Measurements from ENCODE around the gene MICU1.

The MICU1 gene

GRCh38 chr10:72626444-72626754 lies 520 bp upstream of the MICU1 start:
- no peak for DNase-seq (ENCODE audit: low spot score)

- no peak for DNase-seq (ENCODE audit: low spot score)
Measured at GRCh38 chr10:72625276-72625607, 637 bp downstream of the MICU1 start.

DNA sequence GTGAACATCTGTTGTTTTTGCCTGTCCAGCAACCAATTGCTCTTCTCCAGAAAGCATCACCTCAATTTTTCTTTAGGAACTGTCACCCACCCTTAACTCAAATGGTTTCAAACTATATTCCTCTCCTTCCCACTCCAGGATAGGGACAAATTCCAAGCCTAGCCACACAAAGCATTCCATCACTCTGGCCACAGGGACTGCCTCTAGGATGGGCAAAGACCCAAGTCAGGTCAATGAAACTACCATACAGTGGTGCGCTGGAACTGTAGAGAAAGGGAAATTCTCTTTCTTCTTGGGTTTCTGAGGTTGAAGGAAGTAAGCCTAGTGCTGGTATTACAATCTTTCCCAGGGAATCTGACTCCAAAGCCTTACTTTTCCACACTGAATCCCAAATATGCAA lies 3.6 kb downstream of the MICU1 start:
- DNase-seq (ENCODE audit: low spot score) = no peak

GRCh38 chr10:72616716-72617115 lies 9.2 kb downstream of the MICU1 start:
- DNase-seq (ENCODE audit: low spot score) = no peak

DNA sequence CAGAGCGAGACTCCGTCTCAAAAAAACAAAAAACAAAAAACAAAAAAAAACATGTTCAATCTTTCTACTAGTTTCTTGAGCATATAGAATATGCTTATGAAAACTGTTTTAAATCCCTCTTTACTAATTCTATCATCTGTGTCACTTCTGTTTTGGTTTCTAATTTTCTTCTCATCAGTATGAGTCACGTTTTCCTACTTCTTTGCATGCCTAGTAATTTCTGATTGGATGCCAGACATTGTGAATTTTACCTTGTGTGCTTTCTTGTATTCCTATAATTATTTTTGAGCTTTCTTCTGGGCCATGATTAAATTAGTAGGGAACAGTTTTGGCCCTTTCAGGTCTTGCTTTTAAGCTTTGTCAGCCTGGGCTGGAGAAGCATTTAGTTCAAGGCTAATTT lies 9.9 kb downstream of the MICU1 start:
- DNase-seq (ENCODE audit: low spot score) = no peak

- DNase-seq (ENCODE audit: low spot score) = no peak
Measured at GRCh38 chr10:72612203-72612826, 13.6 kb downstream of the MICU1 start.

DNA sequence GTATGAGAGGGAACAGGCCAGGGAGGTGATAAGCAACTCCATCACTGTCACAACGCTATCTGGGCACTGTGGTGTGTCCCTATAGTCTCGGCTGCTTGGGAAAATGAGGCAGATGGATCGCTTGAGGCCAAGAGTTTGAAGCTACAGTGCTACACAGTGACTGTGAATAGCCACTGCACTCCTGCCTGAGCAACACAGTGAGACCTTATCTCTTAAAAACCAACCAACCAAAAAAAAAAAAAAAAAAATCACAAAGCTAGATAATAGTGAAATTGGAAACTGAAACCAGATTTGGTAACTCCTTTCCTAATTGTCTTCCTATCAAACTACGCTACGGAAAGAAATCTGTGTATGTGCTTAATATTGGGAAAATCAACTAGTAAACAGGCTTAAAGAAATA lies 14.1 kb downstream of the MICU1 start:
- DNase-seq (ENCODE audit: low spot score) = no peak

- no peak for DNase-seq (ENCODE audit: low spot score)
Measured at GRCh38 chr10:72610466-72610865, 15.4 kb downstream of the MICU1 start.

- no peak for DNase-seq (ENCODE audit: low spot score)
Measured at GRCh38 chr10:72605122-72605521, 20.8 kb downstream of the MICU1 start.

DNA sequence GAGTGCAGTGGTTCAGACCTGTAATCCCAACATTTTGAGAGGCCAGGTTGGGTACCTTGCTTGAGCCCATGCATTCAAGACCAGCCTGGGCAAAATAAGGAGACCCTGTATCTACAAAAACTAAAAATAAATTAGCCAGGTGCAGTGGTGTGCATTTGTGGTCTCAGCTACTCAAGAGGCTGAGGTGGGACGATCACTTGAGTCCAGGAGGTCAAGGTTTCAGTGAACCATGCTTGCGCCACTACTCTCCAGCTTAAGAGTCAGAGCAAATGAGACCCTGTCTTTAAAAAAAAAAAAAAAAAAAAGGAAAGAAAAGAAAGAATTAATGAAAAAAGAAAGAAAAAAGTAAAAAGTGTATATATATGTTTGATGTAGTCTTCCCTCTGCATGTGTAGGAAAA lies 24.7 kb downstream of the MICU1 start:
- DNase-seq (ENCODE audit: low spot score) = no peak

DNA sequence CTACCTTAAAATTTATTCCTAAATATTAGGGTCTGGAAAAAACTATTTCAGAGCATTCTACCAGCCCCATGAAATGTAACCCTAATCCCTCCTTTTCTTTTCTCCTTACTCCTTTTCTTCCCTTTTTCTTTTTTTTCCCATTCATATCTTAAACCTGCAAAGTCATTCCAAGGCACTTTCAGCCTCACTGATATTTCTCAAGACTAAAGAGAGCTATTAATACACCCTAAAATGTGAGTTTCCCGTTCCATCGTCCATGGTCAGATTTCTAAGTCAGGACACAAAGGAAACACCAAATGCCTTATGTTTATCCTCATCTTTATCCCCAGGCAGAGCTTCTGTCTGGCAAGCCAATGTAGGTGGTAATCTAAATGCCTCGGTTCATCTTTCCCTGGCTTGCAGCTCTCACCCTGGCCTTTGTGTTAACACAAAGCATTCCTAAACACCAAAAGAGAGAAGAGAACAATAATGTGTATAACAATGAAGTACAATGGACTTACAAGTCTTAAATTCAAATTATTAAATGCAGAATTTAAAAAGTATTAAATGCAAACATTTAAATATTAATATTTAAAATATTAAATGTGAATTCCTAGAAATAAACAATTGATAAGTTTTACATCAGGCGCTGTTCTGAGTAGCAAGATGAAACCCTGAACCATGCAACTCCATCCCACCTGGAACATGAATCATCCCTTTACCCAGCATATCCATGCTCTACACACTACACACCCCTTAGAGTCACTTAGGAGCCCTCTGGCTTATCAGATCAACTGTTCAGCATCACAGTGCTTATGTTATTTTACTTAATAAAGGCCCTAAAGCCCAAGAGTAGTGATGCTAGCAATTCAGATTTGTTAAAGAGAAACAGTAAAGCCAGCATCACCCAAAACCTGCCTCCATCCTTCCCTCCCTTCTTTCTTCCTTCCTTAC lies 26.8 kb downstream of the MICU1 start:
- no peak for DNase-seq (ENCODE audit: low spot score)

DNA sequence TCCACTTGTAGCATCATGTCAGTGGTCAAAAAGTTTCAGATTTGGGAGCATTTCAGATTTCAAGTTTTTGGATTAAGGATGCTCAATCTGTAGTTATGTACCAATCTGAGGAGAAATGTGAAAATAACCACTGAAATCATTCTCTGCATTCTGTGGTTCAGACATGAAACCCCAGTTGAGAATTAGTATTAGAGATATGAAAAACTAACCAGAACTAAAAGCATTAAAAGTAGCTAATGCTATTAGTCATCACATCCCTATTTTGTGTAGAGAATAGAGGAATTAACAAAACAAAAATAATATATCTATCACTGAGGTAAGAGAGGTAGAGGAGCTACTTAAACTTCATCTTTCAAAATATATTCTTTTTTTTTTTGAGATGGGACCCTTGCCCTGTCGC lies 28.0 kb downstream of the MICU1 start:
- DNase-seq (ENCODE audit: low spot score) = no peak

DNA sequence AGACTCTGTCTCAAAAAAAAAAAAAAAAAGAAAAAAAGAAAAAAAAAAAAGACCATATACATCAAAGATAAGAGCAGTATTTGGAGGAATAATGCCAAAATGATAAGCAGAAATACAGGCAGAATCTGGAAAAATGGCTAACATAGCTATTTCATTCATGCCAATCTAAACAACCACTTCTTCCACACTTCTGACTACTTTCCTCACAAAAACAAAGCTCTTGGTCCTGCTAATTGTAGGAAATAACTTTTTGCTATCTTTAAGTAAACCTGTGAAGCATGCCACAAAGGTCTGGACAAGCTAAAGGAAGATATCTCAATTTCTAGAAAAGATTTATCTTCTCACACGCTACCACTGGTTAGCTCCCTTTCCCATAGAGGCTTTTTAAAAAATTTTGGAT lies 30.4 kb downstream of the MICU1 start:
- no peak for DNase-seq (ENCODE audit: low spot score)

GRCh38 chr10:72593963-72594362 lies 31.9 kb downstream of the MICU1 start:
- no peak for DNase-seq (ENCODE audit: low spot score)

- no peak for DNase-seq (ENCODE audit: low spot score)
Measured at GRCh38 chr10:72588266-72588665, 37.6 kb downstream of the MICU1 start.

GRCh38 chr10:72587568-72587967 lies 38.3 kb downstream of the MICU1 start:
- no peak for DNase-seq (ENCODE audit: low spot score)

- DNase-seq (ENCODE audit: low spot score) = no peak
Measured at GRCh38 chr10:72574636-72575035, 51.2 kb downstream of the MICU1 start.

- DNase-seq (ENCODE audit: low spot score) = no peak
Measured at GRCh38 chr10:72573079-72573478, 52.8 kb downstream of the MICU1 start.

- DNase-seq (ENCODE audit: low spot score) = no peak
Measured at GRCh38 chr10:72567889-72568640, 57.8 kb downstream of the MICU1 start.

DNA sequence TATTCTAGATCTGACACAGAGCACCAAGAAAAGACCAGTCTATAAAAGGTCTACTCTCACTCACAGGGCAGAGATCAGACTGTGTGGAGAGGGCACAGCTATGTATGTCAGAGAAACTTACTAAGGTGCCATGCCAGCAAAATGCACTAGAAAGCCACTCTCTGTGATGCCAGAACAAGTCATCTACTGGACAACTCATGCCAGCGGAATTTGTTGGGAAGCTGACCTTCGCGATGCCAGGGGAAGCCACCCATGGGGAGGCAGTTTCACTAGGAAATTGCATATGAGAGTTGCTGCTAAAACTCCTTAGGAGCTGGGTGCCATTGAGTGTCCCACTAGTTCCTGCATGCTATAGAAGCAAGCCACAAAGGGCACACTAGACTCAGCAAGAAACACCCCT lies 58.5 kb downstream of the MICU1 start:
- no peak for DNase-seq (ENCODE audit: low spot score)

DNA sequence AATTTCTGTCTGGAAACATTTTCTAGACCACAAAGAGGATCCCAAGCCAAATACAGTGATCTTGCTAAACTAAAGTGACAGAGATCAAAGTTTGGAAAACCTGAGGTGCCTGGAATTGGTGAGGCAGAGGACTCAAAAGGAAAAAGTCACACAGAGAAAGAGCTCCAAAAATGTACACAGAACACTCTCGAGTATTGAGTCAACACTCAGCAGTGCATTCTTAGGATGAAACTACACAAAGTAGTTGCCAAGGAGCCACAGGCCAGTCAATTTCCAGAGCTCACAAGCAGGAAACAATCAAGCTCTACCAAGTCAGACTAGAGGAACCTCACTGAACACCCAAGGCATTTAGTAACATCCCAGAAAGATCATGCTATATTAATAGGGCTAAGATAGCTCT lies 61.3 kb downstream of the MICU1 start:
- DNase-seq (ENCODE audit: low spot score) = no peak

DNA sequence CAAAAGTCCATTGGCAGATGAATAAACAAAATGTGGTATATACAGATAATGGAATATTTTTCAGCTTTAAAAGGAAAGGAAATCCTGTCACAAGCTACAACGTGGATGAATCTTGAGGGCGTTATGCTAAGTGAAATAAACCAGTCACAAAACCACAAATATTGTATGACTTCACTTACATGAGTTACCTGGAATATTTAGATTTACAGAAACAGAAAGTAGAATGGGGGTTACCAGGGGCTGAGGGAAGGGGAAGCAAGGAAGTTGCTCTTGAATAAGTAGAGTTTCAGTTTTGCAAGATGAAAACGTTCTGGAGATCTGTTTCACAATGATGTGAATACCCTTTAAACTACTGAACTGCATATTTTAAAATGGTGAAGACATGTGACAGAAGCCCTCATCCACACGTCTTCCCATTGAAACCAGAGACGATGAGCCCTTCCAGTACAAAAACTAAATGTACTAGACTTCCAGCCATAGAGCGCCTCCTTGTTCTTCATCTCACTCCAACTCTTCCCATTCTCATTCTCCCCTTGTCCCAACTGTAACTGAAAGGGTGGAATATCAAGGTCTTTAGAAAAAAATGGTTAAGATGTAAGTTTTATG lies 62.4 kb downstream of the MICU1 start:
- DNase-seq (ENCODE audit: low spot score) = no peak

DNA sequence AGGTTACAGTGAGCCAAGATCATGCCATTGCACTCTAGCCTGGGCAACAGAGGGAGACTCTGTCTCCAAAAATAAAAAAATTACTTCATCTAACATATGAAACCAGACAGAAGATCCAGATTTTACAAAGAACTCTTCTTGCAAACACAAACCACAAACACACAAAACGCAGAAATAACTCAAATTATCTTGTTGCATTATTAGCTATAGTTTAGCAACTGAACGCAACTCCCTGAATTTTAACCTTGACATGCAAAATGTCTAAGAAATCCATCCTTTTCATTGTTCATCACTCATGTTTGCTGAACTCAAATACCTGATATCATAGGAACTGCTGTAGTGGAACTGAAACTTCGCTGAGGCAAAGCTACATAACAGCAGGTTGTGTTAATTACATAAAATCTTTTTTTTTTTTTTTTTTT lies 64.1 kb downstream of the MICU1 start:
- no peak for DNase-seq (ENCODE audit: low spot score)
